ENCODE results near the gene GSE1.

GSE1 gene

GRCh38 chr16:85695196-85696128 is 82.3 kb downstream of the GSE1 start:
- no peaks in the 10 kb centered on the region for H3K9me3 Mint-ChIP-seq (ENCODE audit: low read depth)
- no peaks in the 10 kb centered on the region for H3K4me1 Mint-ChIP-seq (ENCODE audit: low read depth)
- H3K4me3 Mint-ChIP-seq, result no peak overlapping the region
- H3K27ac Mint-ChIP-seq, result no peak overlapping the region
- no peaks in the 10 kb centered on the region for H3K36me3 Mint-ChIP-seq
- H3K27me3 Mint-ChIP-seq, result peaks cover 7% of the 10 kb centered on the region

DNA sequence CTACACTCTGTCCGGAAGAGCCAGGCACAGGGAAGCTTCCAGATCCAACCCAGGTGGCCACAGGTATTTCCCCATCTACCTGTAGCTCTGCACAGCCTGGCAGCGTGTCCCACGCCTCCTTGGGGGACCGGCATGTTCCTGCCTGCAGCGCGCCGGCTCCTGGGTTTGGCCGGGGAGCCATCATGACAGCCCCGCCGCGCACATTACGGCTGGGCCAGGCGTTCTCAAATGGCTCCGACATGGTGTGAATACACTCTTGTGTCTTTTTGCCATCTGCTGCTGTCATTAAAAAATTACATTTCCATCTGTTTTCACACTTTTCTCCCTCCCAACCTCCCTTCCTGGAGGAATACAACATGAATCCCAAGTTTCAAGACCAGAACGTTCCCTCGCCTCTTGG is 83.7 kb downstream of the GSE1 start:
- Mint-ChIP-seq H3K4me1 (ENCODE audit: low read depth) (no peaks in the 10 kb centered on the region), H3K27me3 (peaks cover 5% of the 10 kb centered on the region), H3K9me3 (ENCODE audit: low read depth) (no peaks in the 10 kb centered on the region), H3K4me3 (no peak overlapping the region), H3K27ac (no peak overlapping the region), H3K36me3 (no peaks in the 10 kb centered on the region)

GRCh38 chr16:85697431-85697830 is 84.3 kb downstream of the GSE1 start:
- no peak overlapping the region for H3K27ac Mint-ChIP-seq
- H3K27me3 Mint-ChIP-seq, result peaks cover 3% of the 10 kb centered on the region
- no peaks in the 10 kb centered on the region for H3K9me3 Mint-ChIP-seq (ENCODE audit: low read depth)
- H3K36me3 Mint-ChIP-seq, result no peaks in the 10 kb centered on the region
- no peak overlapping the region for H3K4me3 Mint-ChIP-seq
- no peaks in the 10 kb centered on the region for H3K4me1 Mint-ChIP-seq (ENCODE audit: low read depth)

DNA sequence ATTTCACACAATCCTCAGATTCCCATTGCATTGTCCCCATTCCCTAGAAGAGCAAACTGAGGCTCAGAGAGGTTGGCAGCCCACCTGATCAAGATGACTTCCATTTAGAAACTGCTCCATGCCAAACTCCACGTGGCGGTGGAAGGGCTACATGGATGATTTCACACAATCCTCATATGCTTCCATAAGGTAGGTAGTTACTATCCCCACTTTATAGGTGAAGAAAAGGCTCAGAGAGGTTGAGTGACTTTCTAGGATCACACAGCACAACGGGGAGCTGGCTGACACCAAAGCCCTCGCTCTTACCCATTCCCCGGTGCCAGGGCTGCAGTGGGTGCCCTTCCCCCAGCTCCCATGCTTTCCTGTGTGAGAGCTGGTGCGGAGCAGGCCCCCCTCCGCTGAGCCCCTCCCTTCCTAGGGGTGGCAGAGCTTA is 85.4 kb downstream of the GSE1 start:
- H3K4me1 Mint-ChIP-seq (ENCODE audit: low read depth), result no peaks in the 10 kb centered on the region
- H3K36me3 Mint-ChIP-seq, result no peaks in the 10 kb centered on the region
- no peak overlapping the region for H3K27ac Mint-ChIP-seq
- no peak overlapping the region for H3K4me3 Mint-ChIP-seq
- H3K27me3 Mint-ChIP-seq, result peaks cover under 1% of the 10 kb centered on the region
- H3K9me3 Mint-ChIP-seq (ENCODE audit: low read depth), result no peaks in the 10 kb centered on the region

DNA sequence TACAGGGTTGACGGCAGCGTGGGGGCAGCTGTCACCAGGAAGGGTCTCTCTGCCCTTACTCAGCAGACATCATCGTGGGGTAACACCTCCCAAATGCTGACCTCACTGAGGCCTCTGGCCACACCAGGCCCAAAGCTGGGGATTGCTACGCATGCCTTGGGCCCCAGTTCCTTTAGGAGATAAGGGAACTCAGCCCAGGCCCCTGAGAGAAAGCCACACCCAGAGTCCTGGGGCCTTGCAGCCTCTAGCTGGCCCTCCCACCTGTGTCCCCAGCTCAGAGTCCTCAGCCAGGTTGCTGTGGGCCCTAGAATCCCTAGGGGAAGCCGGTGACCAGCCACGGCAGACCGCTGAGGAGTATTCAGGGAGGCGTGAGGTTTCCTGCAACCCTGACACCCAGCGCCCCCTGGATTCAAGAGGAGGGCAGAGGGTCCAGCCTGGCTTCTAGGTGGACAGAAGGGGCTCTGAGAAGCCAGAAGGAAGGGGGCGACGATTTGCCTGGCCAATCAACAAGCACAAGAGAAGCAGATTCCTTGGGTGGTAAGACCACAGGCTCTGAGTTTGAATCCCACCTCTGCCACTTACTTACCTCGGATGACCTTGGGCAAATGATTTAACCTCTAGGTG is 85.9 kb downstream of the GSE1 start:
- no peaks in the 10 kb centered on the region for H3K9me3 Mint-ChIP-seq (ENCODE audit: low read depth)
- no peaks in the 10 kb centered on the region for H3K4me1 Mint-ChIP-seq (ENCODE audit: low read depth)
- no peak overlapping the region for H3K4me3 Mint-ChIP-seq
- H3K27ac Mint-ChIP-seq, result no peak overlapping the region
- no peaks in the 10 kb centered on the region for H3K27me3 Mint-ChIP-seq
- H3K36me3 Mint-ChIP-seq, result no peaks in the 10 kb centered on the region

DNA sequence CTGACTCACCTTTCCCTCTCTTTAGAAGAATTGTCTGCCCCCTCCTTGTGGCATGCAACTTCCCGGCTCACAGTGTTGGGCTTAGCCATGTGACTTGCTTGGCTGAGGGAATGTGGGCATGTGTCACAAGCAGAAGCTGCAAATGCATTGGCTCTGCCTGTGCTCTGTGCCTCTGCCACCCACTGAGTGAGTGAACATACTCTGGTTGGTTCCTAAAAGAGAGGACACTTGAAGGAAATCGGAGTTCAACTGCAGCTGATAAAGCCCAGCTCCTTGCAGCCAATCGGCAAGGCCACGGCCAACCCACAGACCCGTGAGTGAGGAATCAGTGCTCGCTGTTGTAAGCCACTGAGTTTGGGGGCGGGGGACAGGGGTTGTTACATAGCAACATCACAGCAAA is 86.5 kb downstream of the GSE1 start:
- Mint-ChIP-seq H3K4me3 (no peak overlapping the region), H3K36me3 (no peaks in the 10 kb centered on the region), H3K27ac (no peak overlapping the region), H3K9me3 (ENCODE audit: low read depth) (no peaks in the 10 kb centered on the region), H3K27me3 (no peaks in the 10 kb centered on the region), H3K4me1 (ENCODE audit: low read depth) (no peaks in the 10 kb centered on the region)

GRCh38 chr16:85704011-85704410 is 90.9 kb downstream of the GSE1 start:
- H3K4me3 Mint-ChIP-seq, result no peak overlapping the region
- H3K27ac Mint-ChIP-seq, result no peak overlapping the region
- no peaks in the 10 kb centered on the region for H3K27me3 Mint-ChIP-seq
- no peaks in the 10 kb centered on the region for H3K4me1 Mint-ChIP-seq (ENCODE audit: low read depth)
- H3K36me3 Mint-ChIP-seq, result no peaks in the 10 kb centered on the region
- no peaks in the 10 kb centered on the region for H3K9me3 Mint-ChIP-seq (ENCODE audit: low read depth)

DNA sequence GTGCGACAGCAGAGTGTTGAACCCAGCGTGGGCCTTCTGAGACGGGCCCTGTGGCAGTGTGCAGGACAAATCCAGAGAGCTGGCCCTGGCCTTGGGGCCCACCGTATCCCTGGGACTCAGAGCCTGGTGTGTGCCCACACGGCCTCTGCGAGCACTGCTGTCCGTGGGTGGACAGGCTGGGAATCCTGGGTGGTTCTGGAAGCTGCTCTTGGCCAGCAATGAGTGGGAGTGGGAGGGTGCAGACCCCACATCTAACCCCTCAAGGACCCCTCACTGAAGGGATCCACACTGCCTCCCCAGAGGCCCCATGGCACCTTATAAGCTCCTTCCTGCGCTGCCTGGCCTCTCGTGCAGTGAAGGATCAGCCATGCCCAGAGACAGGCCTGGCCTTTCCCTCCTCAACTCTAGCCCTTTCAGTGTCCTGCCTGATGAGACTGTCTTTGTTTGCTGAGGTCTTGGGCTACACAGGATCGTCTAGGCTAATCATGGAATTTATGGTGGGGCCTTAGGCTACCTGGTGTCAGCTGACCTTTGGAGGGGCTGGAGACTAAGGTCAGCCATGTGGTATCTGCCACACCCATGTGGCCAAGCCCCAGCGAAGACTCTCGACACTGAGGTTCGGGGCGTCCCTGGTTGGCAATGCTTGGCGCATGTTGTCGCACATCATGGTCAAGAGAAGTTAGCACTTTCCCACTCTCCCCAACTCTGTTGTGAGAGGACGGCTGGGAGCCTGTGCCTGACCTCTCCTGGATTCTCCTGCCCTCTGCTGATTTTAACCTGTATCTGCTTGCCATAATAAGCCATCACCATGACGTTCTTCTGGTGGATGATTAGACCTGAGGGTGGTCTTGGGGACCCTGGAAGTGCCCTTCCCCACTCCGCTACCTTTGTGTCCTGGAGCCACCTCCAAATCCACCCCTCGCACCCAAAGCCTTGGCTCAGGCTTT is 92.1 kb downstream of the GSE1 start:
- Mint-ChIP-seq H3K36me3 (no peaks in the 10 kb centered on the region), H3K9me3 (ENCODE audit: low read depth) (no peaks in the 10 kb centered on the region), H3K4me1 (ENCODE audit: low read depth) (no peaks in the 10 kb centered on the region), H3K27ac (no peak overlapping the region), H3K27me3 (no peaks in the 10 kb centered on the region), H3K4me3 (no peak overlapping the region)

GRCh38 chr16:85706449-85707034 is 93.4 kb downstream of the GSE1 start:
- Mint-ChIP-seq H3K9me3 (ENCODE audit: low read depth) (no peaks in the 10 kb centered on the region), H3K27ac (no peak overlapping the region), H3K4me3 (no peak overlapping the region), H3K36me3 (peaks cover 4% of the 10 kb centered on the region), H3K27me3 (no peaks in the 10 kb centered on the region), H3K4me1 (ENCODE audit: low read depth) (no peaks in the 10 kb centered on the region)

DNA sequence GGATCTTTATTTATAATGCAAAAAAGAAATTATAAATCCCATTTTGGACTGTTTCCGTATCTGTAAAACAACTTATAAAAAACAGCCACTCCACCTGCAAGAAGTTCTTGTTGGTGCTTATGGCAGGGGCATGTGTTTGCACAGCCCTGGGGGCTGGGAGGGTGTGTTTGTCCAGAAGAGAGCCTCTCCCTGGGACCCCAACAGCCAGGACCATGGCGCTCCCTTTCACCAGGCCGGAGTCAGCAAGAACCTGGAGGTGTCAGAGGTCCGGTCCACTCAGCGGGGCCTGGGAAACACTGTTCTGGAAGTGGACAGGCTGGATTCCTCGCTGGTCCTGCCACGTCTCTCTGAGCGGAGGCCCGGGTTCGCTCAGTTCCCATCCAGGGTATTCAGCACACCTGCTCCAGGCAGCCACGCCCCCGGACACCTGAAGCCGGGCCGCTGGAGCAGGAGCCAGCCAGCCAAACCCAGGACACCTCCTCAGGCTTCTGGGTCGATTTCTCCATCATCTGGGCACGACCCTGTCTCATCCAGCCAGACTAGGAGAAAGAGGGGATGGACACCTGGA is 94.5 kb downstream of the GSE1 start:
- Mint-ChIP-seq H3K36me3 (peaks cover 8% of the 10 kb centered on the region), H3K9me3 (ENCODE audit: low read depth) (no peaks in the 10 kb centered on the region), H3K27me3 (no peaks in the 10 kb centered on the region)

DNA sequence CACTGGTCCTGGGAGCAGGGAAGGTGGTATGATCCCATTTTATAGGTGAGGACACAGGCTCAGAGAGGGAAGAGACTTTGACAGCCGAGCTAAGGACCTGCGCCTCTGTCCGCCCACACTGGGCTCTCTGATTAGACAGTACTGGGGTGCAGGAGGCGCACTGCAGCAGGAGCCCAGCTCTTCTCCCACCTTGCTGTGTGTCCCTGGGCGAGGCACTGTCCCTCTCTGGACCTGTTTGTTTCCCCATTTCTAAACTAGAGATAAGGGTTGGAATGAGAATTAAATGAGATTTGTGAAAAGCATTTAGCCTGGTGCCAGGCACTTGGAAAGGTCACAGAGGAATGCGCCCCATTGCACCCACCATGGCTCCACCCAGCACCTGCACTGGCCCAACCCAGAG is 95.2 kb downstream of the GSE1 start:
- Mint-ChIP-seq H3K4me3 (no peak overlapping the region), H3K36me3 (peaks cover 8% of the 10 kb centered on the region), H3K9me3 (ENCODE audit: low read depth) (no peaks in the 10 kb centered on the region), H3K27me3 (no peaks in the 10 kb centered on the region), H3K27ac (no peak overlapping the region), H3K4me1 (ENCODE audit: low read depth) (no peaks in the 10 kb centered on the region)

More for the DNA sequence above, 94.5 kb downstream of the GSE1 start:
- Mint-ChIP-seq H3K4me3 (no peak overlapping the region), H3K27ac (no peak overlapping the region), H3K4me1 (ENCODE audit: low read depth) (no peaks in the 10 kb centered on the region)

DNA sequence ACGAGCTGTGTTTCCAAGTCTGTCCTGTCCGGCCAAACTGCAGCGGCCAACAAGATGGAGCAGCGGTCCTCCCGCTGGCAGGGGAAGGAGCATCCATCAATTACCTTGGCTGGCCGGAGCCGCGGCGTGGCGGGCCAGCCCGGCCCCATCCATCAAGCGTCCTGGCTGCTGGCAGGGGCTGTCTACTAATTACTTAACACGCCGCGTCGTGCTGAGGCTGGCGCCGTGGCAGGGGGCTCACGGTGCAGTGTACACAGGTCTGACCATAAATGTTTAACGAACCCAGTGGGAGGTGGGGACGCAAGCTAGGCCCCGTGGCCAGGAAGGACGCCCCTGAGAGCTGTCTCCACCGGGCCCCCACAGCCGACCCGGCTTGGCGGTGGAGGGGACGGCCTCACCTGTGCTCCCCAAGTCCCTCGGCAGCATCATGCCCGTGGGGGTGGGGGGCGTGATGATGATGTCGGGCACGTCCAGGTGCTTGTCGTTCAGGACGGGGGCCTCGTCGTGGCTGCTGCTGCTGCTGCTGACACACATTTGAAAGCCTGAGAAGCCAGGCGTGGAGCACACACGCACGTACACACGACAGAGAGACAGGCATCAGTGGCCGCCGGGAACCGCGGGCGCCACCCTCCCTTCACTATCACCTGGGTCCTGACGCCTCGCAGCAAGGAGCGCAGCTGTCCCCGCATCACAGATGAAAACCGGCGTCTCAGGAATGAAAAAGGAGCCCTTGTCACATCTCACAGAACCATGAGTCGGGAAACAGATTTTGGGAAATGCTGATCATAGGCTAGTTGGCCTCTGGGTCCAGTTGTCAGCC is 96.9 kb downstream of the GSE1 start:
- no peak overlapping the region for H3K4me3 Mint-ChIP-seq
- no peaks in the 10 kb centered on the region for H3K9me3 Mint-ChIP-seq (ENCODE audit: low read depth)
- peaks cover under 1% of the 10 kb centered on the region for H3K4me1 Mint-ChIP-seq (ENCODE audit: low read depth)
- H3K36me3 Mint-ChIP-seq, result peaks cover 8% of the 10 kb centered on the region
- H3K27ac Mint-ChIP-seq, result no peak overlapping the region
- no peaks in the 10 kb centered on the region for H3K27me3 Mint-ChIP-seq

GRCh38 chr16:85710732-85711131 is 97.6 kb downstream of the GSE1 start:
- Mint-ChIP-seq H3K9me3 (ENCODE audit: low read depth) (no peaks in the 10 kb centered on the region), H3K4me1 (ENCODE audit: low read depth) (peaks cover 8% of the 10 kb centered on the region), H3K27me3 (no peaks in the 10 kb centered on the region), H3K36me3 (peaks cover 8% of the 10 kb centered on the region), H3K4me3 (no peak overlapping the region), H3K27ac (no peak overlapping the region)
